Activated gamma-delta T cell treated with Interleukin-2 at 50 U/mL for 16 hours (primary cell): Measurements from ENCODE around the gene PRAMEF8.
"Not testable (repeated sequence)": the region's sequence is repeated elsewhere in the genome, so short reads cannot be mapped to it uniquely, and the experiment has no call there.

Experiments used
- DNase-seq: peaks from one replicate; pipeline ENCODE4 v3.0.0-alpha.2; 2020

Gene PRAMEF8

GRCh38 chr1:13285037-13285436 lies at the start of gene PRAMEF8:
Gene PRAMEF8, minus strand, starts transcription at chr1:13285137. Its CDS starts 1,046 bp downstream, at chr1:13284091.
- DNase-seq, result not testable (repeated sequence)

DNA sequence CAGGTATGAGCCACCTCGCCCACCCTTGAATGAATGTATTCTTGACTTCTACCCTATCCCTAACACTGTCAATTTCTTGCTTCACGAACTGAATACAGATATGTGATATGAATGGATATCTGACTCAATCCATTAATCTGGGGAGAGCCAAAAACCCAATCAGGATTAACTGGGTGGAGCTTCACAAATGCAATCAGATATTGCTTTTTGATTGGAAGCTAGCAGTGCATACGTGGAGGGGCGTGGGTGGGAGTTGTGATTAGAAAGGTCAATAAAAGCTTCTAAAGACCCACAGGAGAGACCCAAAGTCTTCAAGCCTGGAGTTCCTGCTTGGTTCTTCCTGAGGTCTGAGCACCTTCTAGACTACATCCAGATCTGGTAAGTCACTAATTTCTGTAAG lies 30.3 kb upstream of the PRAMEF8 start, which contains the start of gene PRAMEF15:
PRAMEF15 (plus strand) TSS at position 301 of the 400 bp plus-strand sequence. CDS start 2,827 bp downstream, outside the sequence.
- not testable (repeated sequence) for DNase-seq

GRCh38 chr1:13303239-13303638 lies 18.3 kb upstream of the PRAMEF8 start, which contains the start of gene PRAMEF33:
Gene PRAMEF33, plus strand, starts transcription at chr1:13303539. Its CDS starts 2,416 bp downstream, at chr1:13305955.
- not testable (repeated sequence) for DNase-seq

GRCh38 chr1:13302197-13302596 lies 17.3 kb upstream of the PRAMEF8 start:
- DNase-seq, result not testable (repeated sequence)

GRCh38 chr1:13298699-13299098 lies 13.8 kb upstream of the PRAMEF8 start:
- DNase-seq, result not testable (repeated sequence)

- not testable (repeated sequence) for DNase-seq
Observed at GRCh38 chr1:13297216-13297931, 12.4 kb upstream of the PRAMEF8 start.

- DNase-seq, result not testable (repeated sequence)
Observed at GRCh38 chr1:13289030-13289429, 4.1 kb upstream of the PRAMEF8 start.

GRCh38 chr1:13279617-13280016 lies 5.3 kb downstream of the PRAMEF8 start:
- not testable (repeated sequence) for DNase-seq

- DNase-seq, result not testable (repeated sequence)
Observed at GRCh38 chr1:13277016-13277415, 7.9 kb downstream of the PRAMEF8 start.

DNA sequence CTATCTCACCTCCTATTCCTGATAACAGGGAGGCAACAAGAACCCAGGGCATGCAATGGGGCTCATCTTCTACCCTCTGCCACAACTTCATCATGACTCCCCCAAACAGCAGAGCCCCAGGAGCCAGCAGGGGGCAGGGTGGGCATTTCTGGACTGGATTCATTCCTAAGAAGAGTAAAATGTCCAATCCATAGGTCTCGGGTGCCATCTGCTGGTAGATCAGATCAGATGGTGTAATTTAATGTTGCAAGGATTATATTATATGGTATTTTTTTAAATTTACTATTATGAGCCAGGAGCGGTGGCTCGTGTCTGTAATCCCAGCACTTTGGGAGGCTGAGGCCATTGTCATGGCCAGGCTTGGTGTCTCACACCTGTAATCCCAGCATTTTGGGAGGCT lies 19.8 kb downstream of the PRAMEF8 start:
- not testable (repeated sequence) for DNase-seq

DNA sequence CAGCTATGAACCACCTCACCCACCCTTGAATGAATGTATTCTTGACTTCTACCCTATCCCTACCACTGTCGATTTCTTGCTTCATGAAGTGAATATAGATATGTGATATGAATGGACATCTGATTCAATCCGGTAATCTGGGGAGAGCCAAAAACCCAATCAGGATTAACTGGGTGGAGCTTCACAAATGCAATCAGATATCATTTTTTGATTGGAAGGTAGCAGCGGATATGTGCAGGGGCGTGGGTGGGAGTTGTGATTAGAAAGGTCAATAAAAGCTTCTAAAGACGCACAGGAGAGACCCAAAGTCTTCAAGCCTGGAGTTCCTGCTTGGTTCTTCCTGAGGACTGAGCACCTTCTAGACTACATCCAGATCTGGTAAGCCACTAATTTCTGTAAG lies 31.0 kb downstream of the PRAMEF8 start, which contains the start of gene PRAMEF5:
PRAMEF5 (plus strand) TSS at position 301 of the 400 bp plus-strand sequence. CDS start 5,071 bp downstream, outside the sequence.
- DNase-seq, result not testable (repeated sequence)

- DNase-seq, result not testable (repeated sequence)
Observed at GRCh38 chr1:13247122-13247521, 37.8 kb downstream of the PRAMEF8 start.

DNA sequence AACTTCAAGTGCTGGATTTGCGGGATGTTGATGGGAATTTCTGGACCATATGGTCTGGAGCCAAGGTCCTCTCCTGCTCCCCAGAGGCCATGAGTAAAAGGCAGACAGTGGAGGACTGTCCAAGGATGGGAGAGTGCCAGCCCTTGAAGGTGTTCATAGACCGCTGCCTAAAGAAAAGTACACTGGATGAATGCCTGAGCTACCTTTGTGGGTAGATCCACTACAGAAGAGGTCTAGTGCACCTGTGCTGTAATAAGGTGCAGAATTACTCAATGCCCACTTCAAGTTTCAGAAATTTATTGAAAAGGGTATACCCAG lies 38.4 kb downstream of the PRAMEF8 start:
- not testable (repeated sequence) for DNase-seq

DNA sequence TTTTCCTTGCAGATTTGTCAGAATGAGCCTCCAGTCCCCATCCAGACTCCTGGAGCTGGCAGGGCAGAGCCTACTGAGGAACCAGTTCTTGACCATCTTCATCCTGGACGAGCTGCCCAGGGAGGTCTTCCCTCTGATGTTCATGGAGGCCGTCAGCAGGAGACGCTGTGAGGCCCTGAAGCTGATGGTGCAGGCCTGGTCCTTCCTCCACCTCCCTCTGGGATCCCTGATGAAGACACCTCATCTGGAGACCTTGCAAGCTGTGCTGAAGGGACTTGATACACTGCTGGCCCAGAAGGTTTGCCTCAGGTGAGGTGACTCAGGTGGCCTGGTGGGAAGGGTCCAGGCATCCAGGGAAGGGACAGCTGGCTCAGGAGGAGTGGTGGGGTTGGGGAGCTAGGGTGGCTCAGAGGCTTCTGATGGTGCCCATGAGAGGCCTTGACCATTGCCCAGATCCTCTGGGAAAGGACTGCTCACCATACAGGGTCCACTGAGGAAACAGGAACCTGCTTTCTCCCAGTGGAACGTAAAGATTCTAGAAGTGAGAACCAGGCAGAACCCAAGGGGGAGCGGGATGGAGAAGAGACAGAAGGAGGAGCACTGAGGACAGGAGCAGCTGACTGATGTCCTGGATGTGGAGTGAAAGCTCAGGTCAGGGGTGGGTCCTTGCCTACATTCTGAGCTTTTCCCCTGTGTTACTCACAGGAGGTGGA lies 38.9 kb downstream of the PRAMEF8 start:
- DNase-seq, result not testable (repeated sequence)

DNA sequence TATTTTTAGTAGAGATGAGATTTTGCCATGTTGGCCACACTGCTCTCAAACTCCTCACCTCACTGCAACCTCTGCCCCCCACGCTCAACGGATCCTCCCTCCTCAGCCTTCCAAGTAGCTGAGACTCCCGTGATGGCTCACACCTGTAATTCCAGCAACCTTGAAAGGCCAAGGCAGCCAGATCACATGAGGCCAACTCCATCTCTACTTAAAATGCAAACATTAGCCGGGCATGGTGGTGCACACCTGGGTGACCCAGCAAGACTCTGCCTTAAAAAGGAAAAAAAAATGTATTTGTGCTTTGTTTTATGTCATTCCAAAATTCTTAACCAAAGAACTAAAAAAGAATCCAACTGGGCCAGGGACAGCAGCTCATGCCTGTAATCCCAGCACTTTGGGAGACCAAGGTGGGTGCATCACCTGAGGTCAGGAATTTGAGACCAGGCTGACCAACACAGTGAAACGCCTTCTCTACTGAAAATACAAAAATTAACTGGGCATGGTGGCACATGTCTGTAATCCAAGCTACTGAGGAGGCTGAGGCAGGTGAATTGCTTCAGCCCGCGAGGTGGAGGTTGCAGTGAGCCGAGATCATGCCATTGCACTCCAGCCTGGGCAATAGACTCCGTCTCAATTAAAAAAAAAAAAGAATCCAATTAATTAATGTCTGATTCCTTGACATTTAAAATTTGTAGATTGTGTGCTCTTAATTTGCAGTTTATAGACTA lies 41.2 kb downstream of the PRAMEF8 start:
- DNase-seq, result not testable (repeated sequence)

DNA sequence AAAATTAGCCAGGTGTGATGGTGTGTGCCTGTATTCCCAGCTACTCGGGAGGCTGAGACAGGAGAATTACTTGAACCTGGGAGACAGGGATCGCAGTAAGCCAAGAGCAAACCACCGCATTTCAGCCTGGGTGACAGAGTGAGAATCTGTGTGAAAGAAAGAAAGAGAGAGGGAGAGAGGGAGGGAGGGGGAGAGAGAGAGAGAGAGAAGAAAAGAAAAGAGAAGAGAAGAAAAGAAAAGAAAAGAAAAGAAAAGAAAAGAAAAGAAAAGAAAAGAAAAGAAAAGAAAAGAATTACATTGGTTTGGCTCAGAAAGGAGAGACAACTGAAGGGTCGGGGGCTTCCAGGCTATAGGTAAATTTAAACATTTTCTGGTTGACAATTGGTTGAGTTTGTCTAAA lies 45.3 kb downstream of the PRAMEF8 start:
- DNase-seq, result not testable (repeated sequence)

DNA sequence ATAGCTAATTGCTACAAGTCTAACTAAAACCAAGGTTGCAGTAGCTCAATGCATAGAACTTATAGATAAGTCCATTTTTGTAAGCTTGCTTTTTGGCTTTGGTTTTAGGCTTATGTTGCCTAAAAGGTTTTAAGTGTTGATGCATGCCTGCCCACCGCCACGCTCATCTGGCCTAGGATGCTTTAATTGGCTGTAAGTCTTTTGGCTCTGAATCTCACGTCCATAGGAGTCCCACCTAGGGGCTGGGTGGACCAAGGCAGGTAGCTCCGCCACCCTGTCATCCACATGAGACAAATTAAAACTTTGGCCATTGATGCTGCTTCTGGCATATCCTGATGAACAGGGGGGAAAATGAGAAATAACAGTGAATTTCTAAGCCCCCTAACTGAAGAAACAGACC lies 47.4 kb downstream of the PRAMEF8 start:
- DNase-seq, result not testable (repeated sequence)

DNA sequence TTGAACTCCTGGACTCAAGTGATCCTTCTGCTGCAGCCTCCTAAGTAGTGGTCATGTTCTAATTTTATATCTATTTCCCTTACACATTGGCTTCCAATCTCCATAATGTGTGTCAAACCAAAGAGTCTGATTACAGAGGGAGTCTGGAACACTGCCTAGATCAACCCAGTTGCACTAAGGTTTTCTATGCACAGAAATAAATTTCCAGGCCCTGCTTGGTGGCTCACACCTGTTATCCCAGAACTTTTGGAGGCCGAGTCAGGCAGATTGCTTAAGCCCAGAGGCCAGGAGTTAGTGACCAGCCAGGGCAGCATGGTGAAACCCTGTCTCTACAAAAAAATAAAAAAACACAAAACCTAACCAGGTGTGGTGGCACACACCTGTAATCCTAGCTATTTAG lies 50.9 kb downstream of the PRAMEF8 start:
- not testable (repeated sequence) for DNase-seq

- DNase-seq, result not testable (repeated sequence)
Observed at GRCh38 chr1:13232056-13232455, 52.9 kb downstream of the PRAMEF8 start.
